Neuron (in vitro differentiated cells): Measurements from ENCODE around the gene PAPLN.

Experiments
- H2AFZ ChIP-seq: one replicate; pipeline ENCODE4 v1.6.1; 2013; ENCODE audit warnings: low read depth, mild to moderate bottlenecking, inconsistent platforms, low read length, moderate library complexity
- H3K27me3 ChIP-seq: one replicate; pipeline ENCODE4 v1.6.1; 2013; ENCODE audit warnings: low read length; ENCODE audit not compliant: insufficient read depth
- H3K36me3 ChIP-seq: one replicate; pipeline ENCODE4 v1.6.1; 2013; ENCODE audit warnings: low read length; ENCODE audit not compliant: insufficient read depth
- H3K4me1 ChIP-seq: one replicate; pipeline ENCODE4 v1.6.1; 2013; ENCODE audit warnings: low read length; ENCODE audit not compliant: insufficient read depth
- H3K4me3 ChIP-seq: 2 replicates; pipeline ENCODE4 v1.5.1; 2013; ENCODE audit warnings: mild to moderate bottlenecking, low read length, moderate library complexity
- H3K9me3 ChIP-seq: one replicate; pipeline ENCODE4 v1.6.1; 2013; ENCODE audit warnings: low read length

Gene PAPLN

DNA sequence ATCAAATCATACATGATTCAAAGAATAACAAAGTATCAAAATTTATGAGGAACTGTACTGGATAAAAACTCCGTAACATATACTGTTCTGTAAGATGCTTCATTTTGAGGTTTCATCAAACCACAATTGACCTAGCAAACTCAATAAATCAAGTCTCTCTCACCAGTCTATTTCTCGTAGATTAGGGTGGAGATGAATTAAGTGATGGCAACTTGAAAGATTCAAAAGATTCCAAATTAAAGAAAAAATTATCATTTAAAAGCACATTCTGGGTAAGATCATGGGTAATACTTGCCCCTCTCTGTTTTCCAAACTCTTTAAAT, 74.4 kb downstream of the PAPLN start:
- no peaks in the 10 kb centered on the region for H3K27me3 ChIP-seq
- H3K9me3 ChIP-seq: no peaks in the 10 kb centered on the region
- H3K36me3 ChIP-seq: no peaks in the 10 kb centered on the region
- H2AFZ ChIP-seq: no peak overlapping the region
- H3K4me1 ChIP-seq: peaks cover 6% of the 10 kb centered on the region
- no peak overlapping the region for H3K4me3 ChIP-seq

- H3K4me3 ChIP-seq: no peak overlapping the region
- H2AFZ ChIP-seq: no peak overlapping the region
- no peaks in the 10 kb centered on the region for H3K36me3 ChIP-seq
- no peaks in the 10 kb centered on the region for H3K27me3 ChIP-seq
- no peaks in the 10 kb centered on the region for H3K9me3 ChIP-seq
- peaks cover 6% of the 10 kb centered on the region for H3K4me1 ChIP-seq
These were observed 75.4 kb downstream of the PAPLN start for GRCh38 chr14:73312687-73313086.

DNA sequence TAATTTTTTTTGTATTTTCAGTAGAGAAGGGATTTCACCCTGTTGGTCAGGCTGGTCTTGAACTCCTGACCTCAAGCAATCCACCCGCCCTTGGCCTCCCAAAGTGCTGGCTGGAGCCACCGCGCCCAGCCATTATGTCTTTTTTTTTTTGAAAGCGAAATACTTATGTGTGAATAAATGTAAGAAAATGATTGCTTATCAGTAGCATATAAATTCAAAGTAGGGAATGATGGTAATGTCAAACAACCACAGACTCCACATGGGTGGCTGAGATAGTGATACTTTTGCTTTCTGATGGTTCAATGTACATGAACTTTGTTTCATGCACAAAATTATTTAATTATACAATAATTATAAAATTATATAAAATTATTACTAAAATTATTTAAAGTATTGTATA, 75.8 kb downstream of the PAPLN start:
- Histone ChIP-seq H2AFZ (no peak overlapping the region), H3K27me3 (no peaks in the 10 kb centered on the region), H3K4me3 (no peak overlapping the region), H3K9me3 (no peaks in the 10 kb centered on the region), H3K4me1 (peaks cover 6% of the 10 kb centered on the region), H3K36me3 (no peaks in the 10 kb centered on the region)

- no peak overlapping the region for H2AFZ ChIP-seq
- H3K27me3 ChIP-seq: no peaks in the 10 kb centered on the region
- H3K9me3 ChIP-seq: no peaks in the 10 kb centered on the region
- no peaks in the 10 kb centered on the region for H3K4me1 ChIP-seq
- H3K4me3 ChIP-seq: no peak overlapping the region
- H3K36me3 ChIP-seq: peaks cover 3% of the 10 kb centered on the region
These were observed 86.6 kb downstream of the PAPLN start for GRCh38 chr14:73323896-73324399.
